GM19372 (cell line): ENCODE measurements around the gene TSR3.
A peak's percentile ranks its signal among the peaks of the same experiment; 100 is the strongest.

Source experiments
- ATAC-seq: cut with Tn5 transposase; IDR thresholded peaks from one replicate; pipeline ENCODE4 v1.9.1; 2021; ENCODE audit warnings: mild to moderate bottlenecking, low read depth, moderate library complexity; ENCODE audit not compliant: unreplicated experiment

Gene TSR3

DNA sequence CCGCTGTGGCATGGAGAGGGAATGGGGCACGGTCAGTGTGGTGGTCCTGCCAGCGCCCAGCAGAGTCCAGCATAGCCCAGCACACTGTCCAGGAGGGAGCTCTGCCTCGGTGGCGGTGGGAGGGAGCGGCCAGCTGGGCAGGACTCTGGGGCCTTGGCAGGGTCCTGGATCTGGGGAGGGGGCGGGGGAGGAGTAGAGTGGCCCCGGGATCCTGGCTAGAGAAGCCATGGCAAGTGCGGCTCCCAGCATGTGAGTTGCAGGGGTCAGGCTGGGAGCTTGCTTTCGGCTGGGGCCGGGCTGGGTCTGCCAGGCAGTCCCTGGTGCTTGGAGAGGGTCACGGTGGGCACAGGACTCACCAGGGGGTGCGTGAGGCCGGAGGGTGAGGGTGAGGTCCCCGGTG is 3.9 kb upstream of the TSR3 start:
- no peak for ATAC-seq

GRCh38 chr16:1354815-1355540 is 3.3 kb upstream of the TSR3 start:
- ATAC-seq, result no peak

- ATAC-seq, result peak; percentile 32
These were observed 480 bp downstream of the TSR3 start for GRCh38 chr16:1351215-1351581.

GRCh38 chr16:1350691-1351090 is 987 bp downstream of the TSR3 start:
- no peak for ATAC-seq

- no peak for ATAC-seq
These were observed 1.7 kb downstream of the TSR3 start for GRCh38 chr16:1349951-1350350.

DNA sequence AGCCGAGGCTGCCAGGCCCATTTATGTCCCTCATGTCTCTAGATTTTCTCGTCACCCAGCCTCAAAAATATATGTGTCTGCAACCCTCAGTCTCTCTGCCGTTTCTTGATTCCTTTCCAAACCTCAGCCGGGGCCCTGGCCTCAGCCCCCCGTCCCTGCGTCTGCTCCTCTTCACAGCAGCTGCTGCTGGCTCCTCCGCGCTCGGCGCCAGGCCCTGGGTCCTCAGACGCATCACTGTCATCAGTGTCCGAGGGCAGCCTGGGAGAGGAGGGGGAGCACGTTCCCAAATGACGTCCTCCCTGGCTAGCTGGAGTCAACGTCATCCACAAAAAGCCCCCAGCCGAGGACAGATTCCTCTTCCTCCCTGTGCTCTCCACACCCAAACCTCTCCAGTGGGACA is 2.3 kb downstream of the TSR3 start:
- ATAC-seq, result no peak

GRCh38 chr16:1348926-1349325 is 2.8 kb downstream of the TSR3 start:
- ATAC-seq, result no peak

- ATAC-seq, result no peak
These were observed 3.2 kb downstream of the TSR3 start for GRCh38 chr16:1348441-1348840.

GRCh38 chr16:1347962-1348361 is 3.7 kb downstream of the TSR3 start:
- ATAC-seq, result no peak

- no peak for ATAC-seq
These were observed 4.3 kb downstream of the TSR3 start for GRCh38 chr16:1347286-1347855.

DNA sequence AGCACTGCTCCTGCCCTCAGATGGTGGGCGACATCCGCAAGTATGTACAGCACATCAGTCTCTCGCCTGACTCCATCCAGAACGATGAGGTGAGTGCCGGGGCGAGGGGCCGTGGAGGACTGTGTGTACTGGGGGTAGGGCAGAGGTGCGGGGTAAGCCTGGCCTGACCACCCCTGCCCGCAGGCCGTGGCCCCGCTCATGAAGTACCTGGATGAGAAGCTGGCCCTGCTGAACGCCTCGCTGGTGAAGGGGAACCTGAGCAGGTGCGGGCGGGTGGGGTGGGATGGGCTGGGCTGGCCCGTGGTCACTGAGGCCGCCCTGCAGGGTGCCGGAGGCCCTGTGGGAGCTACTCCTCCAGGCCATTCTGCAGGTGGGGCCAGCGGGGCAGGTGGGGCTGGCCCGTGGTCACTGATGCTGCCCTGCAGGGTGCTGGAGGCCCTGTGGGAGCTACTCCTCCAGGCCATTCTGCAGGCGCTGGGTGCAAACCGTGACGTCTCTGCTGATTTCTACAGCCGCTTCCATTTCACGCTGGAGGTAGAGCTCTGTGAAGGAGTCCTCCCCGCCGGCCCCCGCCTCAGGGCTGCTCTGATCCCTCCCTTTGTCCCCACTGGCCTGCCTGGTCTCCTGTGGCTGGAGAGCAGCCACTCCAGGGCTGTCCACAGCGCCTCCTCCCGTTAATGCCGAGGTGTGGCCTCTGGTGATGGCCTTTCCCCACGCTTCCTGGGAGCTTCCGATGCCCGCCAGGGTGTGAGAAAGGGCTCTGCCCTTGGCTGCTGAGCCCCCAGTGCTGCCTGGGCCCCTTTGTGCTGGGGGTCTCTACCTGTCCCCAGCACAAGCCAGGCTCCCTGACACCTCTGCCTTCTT is 5.0 kb downstream of the TSR3 start:
- ATAC-seq, result no peak

- ATAC-seq, result no peak
These were observed 5.8 kb downstream of the TSR3 start for GRCh38 chr16:1345651-1346421.

- no peak for ATAC-seq
These were observed 6.6 kb downstream of the TSR3 start for GRCh38 chr16:1345087-1345486.

GRCh38 chr16:1344499-1344898 is 7.2 kb downstream of the TSR3 start:
- no peak for ATAC-seq

GRCh38 chr16:1343428-1344242 is 8.0 kb downstream of the TSR3 start:
- ATAC-seq, result no peak

- ATAC-seq, result peak; percentile 81
These were observed 8.9 kb downstream of the TSR3 start for GRCh38 chr16:1342526-1343427.

GRCh38 chr16:1341495-1342420 is 9.9 kb downstream of the TSR3 start:
- no peak for ATAC-seq
